ENCODE measurements around the gene SEZ6. TPM values are rescaled to one million over a fixed set of nuclear protein-coding genes. Genes with fewer than 3 reads are reported as not detected.

Gene SEZ6
- total and polyA plus RNA-seq, 10 donors = 0.88 TPM; not detected in 9

DNA sequence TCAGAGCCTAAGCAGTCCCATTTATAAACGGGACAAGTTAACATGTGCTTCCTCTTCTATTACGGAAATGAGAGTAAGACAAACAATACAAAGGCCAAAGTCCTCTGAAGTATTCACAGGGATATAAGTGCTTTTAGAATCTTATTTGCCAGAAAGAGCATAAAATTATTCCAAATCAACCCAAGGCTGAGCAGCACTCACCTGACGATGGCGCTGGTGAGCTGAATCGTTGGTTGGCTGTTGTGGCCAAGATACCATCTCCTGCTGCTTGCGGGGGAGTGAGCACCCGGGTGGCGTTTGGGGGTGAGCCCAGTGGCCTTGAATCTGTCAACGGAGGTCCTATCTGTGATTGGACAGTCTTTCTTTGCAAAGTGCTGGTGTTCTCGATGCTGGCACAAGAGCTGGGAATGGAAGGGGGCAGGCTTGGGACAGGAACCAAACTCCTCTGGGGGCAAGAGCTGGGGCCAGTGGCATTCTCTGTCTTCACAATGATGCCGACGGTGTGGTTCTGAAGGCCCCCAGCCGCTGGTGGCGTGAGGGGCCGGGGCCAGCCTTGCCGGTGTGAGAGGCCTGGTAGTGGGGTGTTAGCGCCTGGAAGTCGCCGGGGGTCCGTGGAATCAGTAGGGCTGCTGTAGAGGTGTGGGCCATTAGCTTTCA is 93.4 kb downstream of the SEZ6 start:
- Histone ChIP-seq H3K27ac (peak overlapping the region in 2 of 8 donors; percentile 3 to 45), H3K4me3 (no peak overlapping the region)

DNA sequence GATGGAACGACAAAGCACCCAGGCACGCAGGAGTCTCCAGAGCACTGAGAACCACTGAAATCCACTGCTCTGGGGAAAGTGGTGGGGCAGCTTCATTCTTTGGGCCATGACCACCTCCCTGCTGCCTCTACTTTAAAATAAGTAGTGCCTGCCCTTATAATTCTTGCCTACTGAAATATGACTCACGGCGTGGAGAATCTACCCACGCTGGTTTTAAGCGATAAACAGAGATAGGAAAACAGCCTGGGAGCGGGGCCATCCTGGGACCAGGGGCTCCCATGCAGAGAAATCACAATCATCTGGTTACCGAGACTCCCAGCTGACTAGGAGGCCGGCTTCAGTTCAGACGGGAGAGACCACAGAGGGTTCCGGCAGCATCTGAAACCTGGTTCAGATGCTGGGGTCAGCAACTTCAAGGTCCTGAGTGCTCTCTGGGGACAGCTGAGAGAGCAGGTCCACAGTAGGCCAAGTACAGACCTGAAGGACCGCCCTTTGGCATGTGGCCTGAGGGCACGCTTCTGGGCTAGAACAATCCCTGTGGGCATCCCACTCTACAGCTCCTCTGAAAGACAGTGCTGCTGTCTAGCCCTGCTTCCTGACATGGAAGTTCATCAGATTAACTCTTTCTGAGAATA is 94.3 kb downstream of the SEZ6 start:
- TF ChIP-seq POLR2AphosphoS5 (IDR thresholded peaks at IDR 0.05) (no peak), POLR2A (IDR thresholded peaks at IDR 0.05) (no peak)
- TF ChIP-seq, protein P1, sequence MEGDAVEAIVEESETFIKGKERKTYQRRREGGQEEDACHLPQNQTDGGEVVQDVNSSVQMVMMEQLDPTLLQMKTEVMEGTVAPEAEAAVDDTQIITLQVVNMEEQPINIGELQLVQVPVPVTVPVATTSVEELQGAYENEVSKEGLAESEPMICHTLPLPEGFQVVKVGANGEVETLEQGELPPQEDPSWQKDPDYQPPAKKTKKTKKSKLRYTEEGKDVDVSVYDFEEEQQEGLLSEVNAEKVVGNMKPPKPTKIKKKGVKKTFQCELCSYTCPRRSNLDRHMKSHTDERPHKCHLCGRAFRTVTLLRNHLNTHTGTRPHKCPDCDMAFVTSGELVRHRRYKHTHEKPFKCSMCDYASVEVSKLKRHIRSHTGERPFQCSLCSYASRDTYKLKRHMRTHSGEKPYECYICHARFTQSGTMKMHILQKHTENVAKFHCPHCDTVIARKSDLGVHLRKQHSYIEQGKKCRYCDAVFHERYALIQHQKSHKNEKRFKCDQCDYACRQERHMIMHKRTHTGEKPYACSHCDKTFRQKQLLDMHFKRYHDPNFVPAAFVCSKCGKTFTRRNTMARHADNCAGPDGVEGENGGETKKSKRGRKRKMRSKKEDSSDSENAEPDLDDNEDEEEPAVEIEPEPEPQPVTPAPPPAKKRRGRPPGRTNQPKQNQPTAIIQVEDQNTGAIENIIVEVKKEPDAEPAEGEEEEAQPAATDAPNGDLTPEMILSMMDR (IDR thresholded peaks at IDR 0.05 in 8 of 11, conservative IDR thresholded peaks at IDR 0.05 in 3 of 11) = no peak
- Histone ChIP-seq H3K27me3 (replicated peaks in 1 of 7) (no peaks in the 10 kb centered on the region), H3K36me3 (peaks cover 5 to 100% (median 99%) of the 10 kb centered on the region in 6 donors), H3K4me3 (no peak overlapping the region), H3K9me3 (no peaks in the 10 kb centered on the region), H3K4me1 (peaks cover 0 to 13% (median 3%) of the 10 kb centered on the region in 6 donors), H3K27ac (peak overlapping the region in 2 of 8 donors; percentile 3 to 45)
- WGBS, 5 donors = 95 to 99% (median 97%) methylated on average over 12 to 13 of the region's 13 CpGs
- intact Hi-C loops (cut with DNase I; ENCODE audit: low total_unique reads) = loop anchor here (10.0 kb wide), 1 partner anchor 147 kb away; no protein-coding TSS in a partner anchor
- no peak for DNase-seq

More for the DNA sequence above, 93.4 kb downstream of the SEZ6 start:
- TF ChIP-seq POLR2AphosphoS5 (IDR thresholded peaks at IDR 0.05) (peak; percentile 27 to 60 (median 40)), POLR2A (IDR thresholded peaks at IDR 0.05) (no peak)
- TF ChIP-seq, protein P1 (IDR thresholded peaks at IDR 0.05 in 8 of 11, conservative IDR thresholded peaks at IDR 0.05 in 3 of 11) = peak in 3 of 11 experiments; percentile 8 to 12 (median 11)
- Histone ChIP-seq H3K9me3 (no peaks in the 10 kb centered on the region), H3K36me3 (peaks cover 5 to 100% (median 100%) of the 10 kb centered on the region in 6 donors), H3K4me1 (peaks cover 0 to 18% (median 3%) of the 10 kb centered on the region in 6 donors), H3K27me3 (replicated peaks in 1 of 7) (no peaks in the 10 kb centered on the region)
- DNase-seq = no peak
- WGBS, 5 donors = 85 to 91% (median 86%) methylated on average over 16 to 20 of the region's 20 CpGs
- intact Hi-C loops (cut with DNase I; ENCODE audit: low total_unique reads) = loop anchor here (10.0 kb wide), 1 partner anchor 148 kb away; no protein-coding TSS in a partner anchor

DNA sequence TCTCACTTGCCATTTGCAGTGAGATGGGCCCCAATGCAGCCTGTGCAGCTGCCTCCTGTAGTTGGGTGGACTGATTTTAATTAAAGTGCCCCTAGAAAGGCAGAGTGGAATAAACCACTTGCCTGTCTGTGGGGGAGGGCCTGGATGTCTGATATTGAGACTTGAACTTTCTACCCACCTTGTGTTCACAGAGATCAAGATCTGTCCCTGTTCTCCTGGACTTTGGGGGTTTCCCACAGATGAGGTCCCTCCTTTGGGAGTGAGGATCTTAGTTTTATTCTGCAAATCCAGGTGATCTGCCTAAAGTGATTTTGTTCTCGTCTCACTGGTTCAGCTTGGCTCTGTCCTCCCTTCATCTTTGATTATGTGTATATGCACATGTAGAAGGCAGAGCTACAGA is 95.3 kb downstream of the SEZ6 start:
- DNase-seq = no peak
- H3K27me3 ChIP-seq (replicated peaks in 1 of 7) = no peaks in the 10 kb centered on the region

More for the DNA sequence above, 95.3 kb downstream of the SEZ6 start:
- no peak overlapping the region for H3K27ac ChIP-seq
- intact Hi-C loops (cut with DNase I; ENCODE audit: low total_unique reads) = loop anchor here (10.0 kb wide), 1 partner anchor 146 kb away; no protein-coding TSS in a partner anchor
- H3K9me3 ChIP-seq = no peaks in the 10 kb centered on the region
- TF ChIP-seq, protein P1 (IDR thresholded peaks at IDR 0.05 in 8 of 11, conservative IDR thresholded peaks at IDR 0.05 in 3 of 11) = no peak
- no peak for TF ChIP-seq POLR2A (IDR thresholded peaks at IDR 0.05)
- no peak for TF ChIP-seq POLR2AphosphoS5 (IDR thresholded peaks at IDR 0.05)
- H3K4me3 ChIP-seq = no peak overlapping the region
- WGBS, 5 donors = 91 to 100% (median 96%) methylated on average over 1 of the region's 1 CpG
- peaks cover 0 to 7% (median 2%) of the 10 kb centered on the region in 6 donors for H3K4me1 ChIP-seq
- H3K36me3 ChIP-seq = peaks cover 5 to 100% (median 99%) of the 10 kb centered on the region in 6 donors

Measured in spleen (tissue), 11 donors.